GM21529 (cell line): ENCODE data around the gene SPATA2.
A peak's percentile ranks its signal among the peaks of the same experiment; 100 is the strongest.
"Not testable (repeated sequence)": the region's sequence is repeated elsewhere in the genome, so short reads cannot be mapped to it uniquely, and the experiment has no call there.

Experiments
- ATAC-seq: cut with Tn5 transposase; IDR thresholded peaks from one replicate; pipeline ENCODE4 v1.9.1; 2021; ENCODE audit not compliant: unreplicated experiment

Gene SPATA2, protein sequence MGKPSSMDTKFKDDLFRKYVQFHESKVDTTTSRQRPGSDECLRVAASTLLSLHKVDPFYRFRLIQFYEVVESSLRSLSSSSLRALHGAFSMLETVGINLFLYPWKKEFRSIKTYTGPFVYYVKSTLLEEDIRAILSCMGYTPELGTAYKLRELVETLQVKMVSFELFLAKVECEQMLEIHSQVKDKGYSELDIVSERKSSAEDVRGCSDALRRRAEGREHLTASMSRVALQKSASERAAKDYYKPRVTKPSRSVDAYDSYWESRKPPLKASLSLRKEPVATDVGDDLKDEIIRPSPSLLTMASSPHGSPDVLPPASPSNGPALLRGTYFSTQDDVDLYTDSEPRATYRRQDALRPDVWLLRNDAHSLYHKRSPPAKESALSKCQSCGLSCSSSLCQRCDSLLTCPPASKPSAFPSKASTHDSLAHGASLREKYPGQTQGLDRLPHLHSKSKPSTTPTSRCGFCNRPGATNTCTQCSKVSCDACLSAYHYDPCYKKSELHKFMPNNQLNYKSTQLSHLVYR

DNA sequence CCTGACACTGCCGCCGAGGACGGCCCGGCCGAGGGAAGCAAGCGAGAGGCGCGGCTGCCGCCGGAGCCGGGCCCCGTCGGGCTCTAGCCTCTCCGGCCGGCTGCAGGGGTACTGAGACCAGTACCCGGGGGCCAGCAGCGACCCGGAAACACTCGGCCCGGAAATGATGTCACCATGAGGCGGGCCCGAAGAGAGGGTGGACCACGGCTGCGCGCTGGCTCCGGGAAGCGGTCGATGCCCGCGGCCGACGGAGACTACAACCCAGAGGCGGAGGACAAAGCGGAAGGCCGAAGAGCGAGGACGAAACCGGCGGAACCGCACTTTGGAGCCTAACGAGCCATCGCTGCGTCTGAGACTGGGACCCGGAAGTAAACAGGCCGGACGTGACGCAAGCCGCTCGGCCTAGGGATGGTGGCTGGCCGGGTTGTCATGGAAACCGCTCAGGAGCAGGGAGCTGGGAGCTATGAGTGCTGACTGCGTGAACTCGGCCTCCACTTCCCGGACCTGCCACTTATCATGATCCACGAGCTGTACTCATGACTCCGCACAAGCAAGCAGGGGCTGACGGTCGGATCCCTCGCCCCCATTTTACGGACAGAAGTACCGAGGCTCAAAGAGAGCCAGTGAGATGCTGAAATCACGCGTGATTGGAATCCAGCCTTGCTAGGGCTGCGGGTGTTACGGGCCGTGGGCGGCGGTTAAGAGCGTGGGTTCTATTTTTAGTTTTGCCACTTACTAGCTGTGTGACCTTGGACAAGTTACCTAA is at the start of gene SPATA2:
TSS of gene SPATA2 (minus strand) at position 150 of the 766 bp plus-strand sequence. CDS start 7,039 bp downstream, outside the sequence.
- peak; percentile 78 for ATAC-seq

DNA sequence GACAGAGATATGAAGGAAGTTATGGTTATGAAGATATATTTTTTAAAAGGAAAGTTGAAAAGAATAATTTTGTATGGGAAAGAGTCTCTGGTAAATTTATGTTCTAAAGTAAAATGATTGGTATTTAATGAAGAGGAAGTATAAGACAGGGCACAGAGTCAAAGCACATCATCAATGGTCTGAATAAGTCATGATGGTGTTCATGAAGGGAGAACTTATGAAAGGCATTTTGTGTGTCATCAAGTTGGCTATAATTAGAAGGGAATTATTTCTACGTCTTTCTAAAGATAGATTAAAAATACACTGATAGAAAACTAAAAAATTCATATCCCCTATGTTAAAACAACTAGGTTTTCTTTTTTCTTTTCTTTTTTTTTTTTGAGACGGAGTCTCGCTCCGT is 46.1 kb upstream of the SPATA2 start:
- no peak for ATAC-seq

DNA sequence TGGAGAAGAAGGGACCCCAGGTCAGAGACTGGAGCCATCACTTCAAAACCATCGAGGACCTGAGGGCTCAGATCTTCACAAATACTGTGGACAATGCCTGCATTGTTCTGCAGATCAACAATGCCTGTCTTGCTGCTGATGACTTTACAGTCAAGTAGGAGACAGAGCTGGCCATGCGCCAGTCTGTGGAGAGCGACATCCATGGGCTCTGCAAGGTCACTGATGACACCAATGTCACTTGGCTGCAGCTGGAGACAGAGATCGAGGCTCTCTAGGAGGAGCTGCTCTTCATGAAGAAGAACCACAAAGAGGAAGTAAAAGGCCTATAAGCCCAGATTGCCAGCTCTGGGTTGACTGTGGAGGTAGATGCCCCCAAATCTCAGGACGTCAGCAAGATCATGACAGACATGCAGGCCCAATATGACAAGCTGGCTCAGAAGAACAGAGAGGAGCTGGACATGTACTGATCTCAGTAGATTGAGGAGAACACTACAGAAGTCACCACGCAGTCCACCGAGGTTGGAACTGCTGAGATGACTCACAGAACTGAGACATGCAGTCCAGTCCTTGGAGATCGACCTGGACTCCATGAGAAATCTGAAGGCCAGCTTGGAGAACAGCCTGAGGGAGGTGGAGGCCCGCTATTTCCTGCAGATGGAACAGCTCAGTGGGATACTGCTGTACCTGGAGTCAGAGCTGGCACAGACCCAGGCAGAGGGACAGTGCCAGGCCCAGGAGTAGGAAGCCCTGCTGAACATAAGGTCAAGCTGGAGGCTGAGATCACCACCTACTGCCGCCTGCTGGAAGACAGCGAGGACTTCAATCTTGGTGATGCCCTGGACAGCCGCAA is 42.0 kb upstream of the SPATA2 start:
- ATAC-seq, result not testable (repeated sequence)

DNA sequence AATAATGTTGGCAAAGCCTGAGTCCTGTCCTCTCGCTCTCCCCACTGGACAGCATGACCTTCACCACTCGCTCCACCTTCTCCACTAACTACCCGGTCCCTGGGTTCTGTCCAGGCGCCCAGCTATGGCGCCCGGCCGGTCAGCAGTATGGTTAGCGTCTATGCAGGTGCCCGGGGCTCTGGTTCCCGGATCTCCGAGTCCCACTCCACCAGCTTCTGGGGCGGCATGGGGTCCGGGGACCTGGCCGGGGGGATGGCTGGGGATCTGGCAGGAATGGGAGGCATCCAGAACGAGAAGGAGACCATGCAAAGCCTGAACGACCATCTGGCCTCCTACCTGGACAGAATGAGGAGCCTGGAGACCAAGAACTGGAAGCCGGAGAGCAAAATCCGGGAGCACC is 41.4 kb upstream of the SPATA2 start:
- ATAC-seq, result no peak

DNA sequence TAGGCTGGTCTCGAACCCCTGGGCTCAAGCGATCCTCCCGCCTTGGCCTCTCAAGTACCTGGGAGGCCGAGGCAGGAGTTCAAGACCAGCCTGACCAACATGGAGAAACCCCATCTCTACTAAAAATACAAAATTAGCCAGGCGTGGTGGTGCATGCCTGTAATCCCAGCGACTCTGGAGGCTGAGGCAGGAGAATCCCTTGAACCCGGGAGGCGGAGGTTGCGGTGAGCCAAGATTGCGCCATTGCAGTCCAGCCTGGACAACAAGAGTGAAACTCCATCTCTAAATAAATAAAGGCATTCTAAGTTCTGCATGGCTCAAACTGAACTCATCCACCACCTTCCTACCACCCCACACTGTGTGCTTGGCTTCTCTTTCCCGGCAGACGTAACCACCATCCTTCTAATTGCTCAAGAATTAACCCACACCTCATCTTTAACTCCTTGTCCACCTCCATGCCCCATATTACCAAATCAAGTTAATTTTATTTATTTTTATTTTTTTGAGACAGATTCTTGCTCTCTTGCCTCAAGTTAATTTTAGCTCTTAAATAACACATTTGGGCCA is 40.6 kb upstream of the SPATA2 start:
- not testable (repeated sequence) for ATAC-seq

DNA sequence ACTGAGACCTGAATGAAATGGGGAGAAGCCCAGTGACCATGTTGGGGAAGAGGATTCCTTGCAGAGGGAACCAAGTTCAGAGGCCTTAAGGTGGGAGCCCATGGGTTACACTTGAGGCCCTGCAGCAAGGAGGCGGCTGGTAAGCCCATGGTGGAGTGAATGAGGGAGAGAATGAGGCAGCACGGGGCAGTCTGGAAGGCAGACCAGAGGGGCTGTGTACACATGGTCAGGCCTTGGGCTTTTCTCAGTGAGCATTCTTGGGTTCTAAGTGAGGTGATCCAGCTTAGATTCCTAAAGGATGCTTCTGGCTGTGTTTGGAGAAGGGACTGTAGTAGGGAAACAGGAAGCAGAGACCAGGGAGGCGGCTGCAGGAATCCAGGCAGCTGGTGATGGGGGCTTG is 39.8 kb upstream of the SPATA2 start:
- no peak for ATAC-seq

DNA sequence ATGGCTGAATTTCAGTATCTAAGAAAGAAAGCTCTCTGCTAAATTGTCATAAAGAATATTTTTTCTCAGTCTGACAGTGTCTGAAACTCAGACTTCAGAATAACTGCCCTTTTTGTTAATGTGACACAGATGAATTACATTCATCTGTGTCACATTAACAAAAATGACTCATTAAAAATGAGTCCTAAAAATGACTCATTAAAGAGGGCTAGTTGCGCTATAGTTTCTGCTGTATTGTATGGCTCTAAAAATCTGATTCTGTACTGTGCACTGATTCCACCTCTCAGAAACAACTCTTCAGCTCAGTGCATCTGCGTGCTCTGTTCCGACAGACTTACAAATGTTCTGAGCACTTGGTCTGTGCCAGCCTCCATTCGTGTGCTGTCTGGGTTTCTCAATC is 35.8 kb upstream of the SPATA2 start:
- ATAC-seq, result no peak

DNA sequence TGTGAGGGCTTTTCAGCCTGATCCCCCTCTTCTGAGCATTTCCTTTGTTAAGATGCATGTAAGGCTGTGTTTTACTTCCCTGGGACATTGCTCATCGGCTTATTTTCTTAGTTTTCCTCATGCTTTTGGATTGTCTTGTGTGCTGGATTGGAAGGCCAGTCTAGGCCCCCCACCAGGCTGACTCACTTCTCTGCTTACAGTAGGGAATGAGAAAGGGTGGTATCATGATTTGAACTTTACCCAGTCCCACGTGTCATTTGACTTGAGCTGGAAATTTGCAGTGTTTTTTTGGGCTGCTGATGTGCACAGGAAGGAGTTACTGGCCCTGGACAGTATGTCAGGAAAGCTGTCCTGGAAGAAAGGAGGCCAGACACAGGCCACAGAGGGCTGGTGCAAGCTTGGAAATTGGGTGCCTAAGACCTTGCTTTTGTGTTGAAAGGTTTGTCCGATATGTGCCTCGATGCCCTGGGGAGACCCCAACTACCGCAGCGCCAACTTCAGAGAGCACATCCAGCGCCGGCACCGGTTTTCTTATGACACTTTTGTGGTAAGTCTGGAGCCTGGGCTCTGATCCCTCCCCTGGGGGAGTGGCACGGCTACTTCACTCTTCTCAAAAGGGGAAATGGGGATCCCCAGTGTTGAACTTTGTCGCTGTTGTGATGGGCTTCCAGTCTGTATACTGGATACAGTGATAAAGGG is 33.6 kb upstream of the SPATA2 start:
- no peak for ATAC-seq

DNA sequence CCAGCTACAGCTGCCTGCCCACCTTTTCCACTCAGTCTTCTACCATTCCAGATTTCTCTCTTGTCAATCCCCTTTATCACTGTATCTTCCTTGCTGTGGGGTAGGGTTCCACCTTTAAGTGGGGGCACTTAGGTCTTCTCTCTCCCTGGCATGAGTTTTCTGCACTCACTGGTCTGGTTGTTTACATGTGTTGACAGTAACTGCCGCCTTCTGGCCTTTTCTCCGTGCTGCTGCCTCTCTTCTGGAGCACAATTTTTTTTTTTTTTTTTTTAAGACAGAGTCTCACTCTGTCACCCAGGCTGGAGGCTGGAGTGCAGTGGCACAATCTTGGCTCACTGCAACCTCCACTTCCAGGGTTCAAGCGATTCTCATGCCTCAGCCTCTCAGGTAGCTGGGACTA is 32.8 kb upstream of the SPATA2 start:
- ATAC-seq, result no peak

DNA sequence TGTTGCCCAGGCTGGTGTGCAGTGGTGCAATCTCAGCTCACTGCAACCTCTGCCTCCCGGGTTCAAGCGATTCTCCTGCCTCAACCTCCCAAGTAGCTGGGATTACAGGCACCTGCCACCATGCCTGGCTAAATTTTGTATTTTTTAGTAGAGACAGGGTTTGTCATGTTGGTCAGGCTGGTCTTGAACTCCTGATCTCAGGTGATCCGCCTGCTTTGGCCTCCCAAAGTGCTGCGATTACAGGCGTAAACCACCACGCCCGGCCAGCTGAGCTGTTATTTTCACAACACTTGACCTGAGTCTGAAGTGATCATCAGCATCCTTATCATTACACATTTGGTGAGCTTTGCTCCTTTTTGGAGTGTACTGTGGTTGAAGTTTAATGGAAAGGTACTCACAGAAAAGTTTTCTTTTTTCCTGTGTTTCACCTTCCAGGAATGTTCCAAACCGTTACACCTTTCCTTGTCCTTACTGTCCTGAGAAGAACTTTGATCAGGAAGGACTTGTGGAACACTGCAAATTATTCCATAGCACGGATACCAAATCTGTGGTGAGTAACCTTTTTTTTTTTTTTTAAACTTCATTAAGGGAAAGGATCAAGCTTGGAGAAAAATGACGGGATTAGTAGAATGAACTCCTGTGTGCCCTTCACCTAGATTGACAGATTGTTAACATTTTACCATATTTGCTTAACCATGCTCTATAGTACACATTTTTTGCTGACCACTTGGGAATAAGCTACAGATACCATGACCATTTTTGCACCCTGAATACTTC is 30.6 kb upstream of the SPATA2 start:
- ATAC-seq, result no peak

DNA sequence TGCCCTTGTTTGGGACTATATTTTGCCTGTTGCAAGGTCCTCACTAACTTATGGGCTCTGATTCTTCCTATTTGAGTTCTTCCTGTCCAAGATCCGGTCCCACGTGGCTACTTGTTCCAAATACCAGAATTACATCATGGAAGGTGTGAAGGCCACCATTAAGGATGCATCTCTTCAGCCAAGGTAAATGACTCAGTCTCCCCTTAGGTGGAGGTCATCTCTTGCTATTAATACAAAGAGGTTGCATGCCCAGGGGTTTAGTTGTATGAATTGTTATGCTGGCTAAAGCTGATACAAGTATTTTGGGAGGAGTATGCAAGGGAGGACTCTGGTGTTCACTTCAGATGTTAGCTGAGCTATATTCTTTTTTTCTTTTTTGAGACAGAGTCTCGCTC is 30.0 kb upstream of the SPATA2 start:
- no peak for ATAC-seq

DNA sequence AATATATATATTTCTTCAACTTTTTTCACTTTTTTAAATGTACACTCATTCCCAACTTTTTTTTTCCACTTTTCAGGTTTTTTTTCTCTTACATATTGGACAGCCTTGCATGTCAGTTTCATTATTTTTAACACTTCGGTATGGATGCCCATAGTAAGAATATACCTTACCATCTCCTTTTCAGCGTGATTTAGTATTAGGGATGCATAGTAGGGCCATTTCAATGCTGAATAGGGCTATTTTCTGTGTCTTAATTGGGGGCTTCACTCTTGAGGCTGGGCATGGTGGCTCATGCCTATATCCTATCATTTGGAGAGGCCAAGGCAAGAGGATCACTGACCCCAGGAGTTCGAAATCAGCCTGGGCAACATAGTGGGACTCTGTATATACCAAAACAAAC is 27.6 kb upstream of the SPATA2 start:
- ATAC-seq, result no peak

DNA sequence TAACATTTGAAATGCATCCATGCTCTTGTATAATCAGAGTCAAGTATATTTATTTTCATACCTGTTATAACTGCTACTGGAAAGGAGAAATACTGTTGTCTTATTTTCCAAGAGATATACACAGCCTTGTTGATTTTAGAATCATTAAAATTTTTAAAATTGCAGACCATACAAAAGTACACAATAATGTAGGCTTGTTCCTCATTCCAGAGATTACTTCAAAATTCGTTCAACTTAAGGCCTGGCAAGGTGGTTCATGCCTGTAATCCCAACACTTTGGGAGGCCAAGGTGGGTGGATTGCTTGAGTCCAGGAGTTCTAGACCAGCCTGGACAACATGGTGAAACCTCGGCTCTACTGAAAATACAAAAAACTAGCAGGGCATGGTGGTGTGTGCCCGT is 27.0 kb upstream of the SPATA2 start:
- no peak for ATAC-seq

DNA sequence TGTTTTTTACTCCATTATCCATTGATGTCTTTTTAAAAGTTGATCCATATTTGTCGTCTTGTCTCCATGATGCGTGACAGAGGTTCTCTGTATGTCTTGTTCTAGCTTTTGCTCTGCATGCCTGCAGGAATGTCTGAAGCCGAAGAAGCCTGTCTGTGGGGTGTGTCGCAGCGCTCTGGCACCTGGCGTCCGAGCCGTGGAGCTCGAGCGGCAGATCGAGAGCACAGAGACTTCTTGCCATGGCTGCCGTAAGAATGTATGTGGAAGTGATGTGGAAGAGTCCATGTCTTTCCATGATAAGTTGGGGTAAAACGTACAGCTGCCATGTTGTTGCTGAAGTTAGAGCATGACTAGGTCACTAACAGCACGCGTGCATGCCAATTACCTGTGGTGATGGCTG is 26.1 kb upstream of the SPATA2 start:
- ATAC-seq, result no peak

DNA sequence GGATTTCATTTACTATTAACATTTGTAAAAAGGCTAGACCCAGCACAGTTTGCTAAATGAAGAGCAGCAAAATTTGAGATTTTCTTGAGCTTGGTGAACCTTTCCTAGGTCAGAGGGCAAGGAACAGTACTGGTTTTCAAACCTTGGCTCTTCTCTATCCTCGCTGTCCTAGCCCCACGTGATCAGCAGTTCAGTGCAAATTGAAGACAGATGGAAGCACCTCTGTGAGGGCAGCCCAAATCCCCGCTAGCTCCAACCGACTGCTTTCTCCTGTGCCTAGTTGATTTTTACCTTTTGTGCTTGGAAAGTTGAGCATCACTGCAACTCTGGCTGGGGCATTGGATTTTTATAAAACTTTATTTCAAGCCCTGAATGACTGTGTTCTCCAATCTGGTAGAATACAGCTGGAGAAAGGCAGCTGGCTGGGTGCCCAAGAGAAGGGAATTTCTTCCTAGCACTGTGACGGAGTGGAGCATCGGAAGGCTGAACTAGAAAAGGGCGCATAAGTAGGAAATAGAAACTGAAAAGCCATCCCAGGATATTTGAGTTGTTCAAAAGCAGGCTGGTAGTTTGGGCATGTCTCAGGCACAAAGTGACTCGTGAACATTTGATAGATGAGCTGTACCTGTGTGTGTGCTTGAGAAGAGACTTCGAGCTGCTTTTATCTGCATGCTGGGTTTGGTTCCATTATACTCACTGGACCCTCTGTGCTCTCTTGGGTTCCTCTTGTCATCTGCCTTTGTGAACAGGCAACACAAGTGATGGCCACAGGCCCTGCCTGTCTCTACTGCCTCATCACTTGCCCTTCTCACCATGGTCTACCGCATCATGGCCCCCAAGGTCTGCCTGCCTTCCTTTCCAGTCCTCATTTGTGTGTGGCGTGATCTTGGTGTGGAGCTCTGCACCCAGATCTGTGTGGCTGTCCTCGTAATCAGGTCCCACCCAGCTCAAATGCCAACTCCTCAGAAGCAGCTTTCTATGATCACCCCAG is 23.1 kb upstream of the SPATA2 start:
- ATAC-seq, result no peak

DNA sequence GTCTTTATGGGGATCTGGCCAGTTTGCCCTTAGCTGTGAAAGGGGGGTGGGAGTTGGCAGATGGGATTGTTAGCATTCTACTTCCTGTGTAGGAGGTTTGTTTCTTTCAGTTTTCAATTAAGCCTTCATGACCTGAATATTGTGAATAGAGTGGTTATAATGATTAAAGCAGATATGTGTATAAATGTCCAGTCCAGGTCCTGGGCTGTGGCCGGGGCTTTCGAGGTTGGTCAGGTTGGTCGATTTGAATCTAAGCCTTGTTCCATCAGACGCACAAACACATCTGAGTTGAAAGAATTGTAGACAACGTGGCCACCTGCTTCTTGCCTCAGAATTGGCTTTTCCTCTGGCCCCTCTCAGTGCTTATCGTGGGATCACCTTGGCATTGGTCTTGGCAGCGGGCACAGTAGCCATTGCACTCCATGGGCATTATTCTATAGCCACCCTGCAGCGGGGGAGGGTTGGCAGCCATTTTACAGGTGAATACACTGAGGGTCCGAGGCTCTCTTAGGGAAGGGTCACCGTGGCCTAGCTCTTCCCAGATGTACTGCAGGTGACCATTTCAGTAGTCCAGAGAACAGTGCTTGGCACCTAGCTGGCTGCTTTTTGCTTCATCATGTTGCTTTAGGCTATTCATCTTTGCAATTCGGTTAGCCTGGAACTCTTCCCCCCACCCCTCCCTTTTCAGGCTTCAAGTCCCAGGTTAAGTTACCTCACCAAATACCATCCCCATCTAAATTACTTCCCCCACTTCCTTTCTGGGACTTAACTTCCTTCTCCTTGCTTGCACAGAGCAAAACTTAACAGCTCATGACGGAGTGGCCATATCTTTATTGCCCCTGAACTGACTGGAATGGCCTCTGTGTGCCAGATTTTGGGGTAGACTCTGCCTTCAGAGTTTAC is 21.9 kb upstream of the SPATA2 start:
- no peak for ATAC-seq
